ENCODE results near the gene CACNA1I. TPM values are rescaled to one million over a fixed set of nuclear protein-coding genes. Genes with fewer than 3 reads are reported as not detected.

The CACNA1I gene
- total RNA-seq, 3 donors from 2014 or later (not counting 1 experiment from before 2014, with no cell fraction given), result 0.05 to 0.83 (median 0.72) TPM

- peaks cover 6% of the 10 kb centered on the region for H3K4me1 ChIP-seq (ENCODE audit: control insufficient read depth, insufficient read depth, low read length)
- no peak for ATAC-seq
- no peak overlapping the region for H3K27ac ChIP-seq (ENCODE audit: low read length)
- no peaks in the 10 kb centered on the region for H3K36me3 Mint-ChIP-seq
- H3K4me3 Mint-ChIP-seq, result no peak overlapping the region
- no peaks in the 10 kb centered on the region for H3K9me3 Mint-ChIP-seq
- H3K27me3 Mint-ChIP-seq (ENCODE audit: low read depth in 2 of 2), result peaks cover 19 to 42% of the 10 kb centered on the region in 2 donors
- no peak overlapping the region for H3K4me3 ChIP-seq (ENCODE audit: low read length)
- no peaks in the 10 kb centered on the region for H3K36me3 ChIP-seq (ENCODE audit: control insufficient read depth, insufficient read depth, low read length)
- no peak for TF ChIP-seq CTCF (IDR thresholded peaks at IDR 0.05)
- peaks cover 5 to 7% of the 10 kb centered on the region in 2 donors for H3K4me1 Mint-ChIP-seq
- no peak overlapping the region for H3K27ac Mint-ChIP-seq
- no peaks in the 10 kb centered on the region for H3K9me3 ChIP-seq (ENCODE audit: control insufficient read depth, insufficient read depth, low read length)
- intact Hi-C loops (cut with micrococcal nuclease), result no loop called here
- peaks cover 23% of the 10 kb centered on the region for H3K27me3 ChIP-seq (ENCODE audit: control insufficient read depth, insufficient read depth, low read length)
- 56% methylated on average over 6 of the region's 6 CpGs for WGBS (ENCODE audit: insufficient coverage)
- DNase-seq, result no peak
Observed at GRCh38 chr22:39560127-39560526, 10.4 kb upstream of the CACNA1I start.

GRCh38 chr22:39562839-39563489 is 7.6 kb upstream of the CACNA1I start:
- Histone ChIP-seq H3K27me3 (ENCODE audit: control insufficient read depth, insufficient read depth, low read length) (peaks cover 12% of the 10 kb centered on the region), H3K9me3 (ENCODE audit: control insufficient read depth, insufficient read depth, low read length) (no peaks in the 10 kb centered on the region), H3K4me3 (ENCODE audit: low read length) (no peak overlapping the region), H3K36me3 (ENCODE audit: control insufficient read depth, insufficient read depth, low read length) (no peaks in the 10 kb centered on the region), H3K27ac (ENCODE audit: low read length) (no peak overlapping the region), H3K4me1 (ENCODE audit: control insufficient read depth, insufficient read depth, low read length) (peaks cover 16% of the 10 kb centered on the region)
- Mint-ChIP-seq H3K4me3 (no peak overlapping the region), H3K36me3 (no peaks in the 10 kb centered on the region), H3K9me3 (peaks cover 7% of the 10 kb centered on the region in 2 donors), H3K4me1 (peaks cover 0 to 23% of the 10 kb centered on the region in 2 donors), H3K27me3 (ENCODE audit: low read depth in 2 of 2) (peaks cover 0 to 21% of the 10 kb centered on the region in 2 donors), H3K27ac (no peak overlapping the region)
- ATAC-seq (no peak), DNase-seq (no peak)
- TF ChIP-seq CTCF (IDR thresholded peaks at IDR 0.05), result no peak
- intact Hi-C loops (cut with micrococcal nuclease), result no loop called here
- 78% methylated on average over 9 of the region's 9 CpGs for WGBS (ENCODE audit: insufficient coverage)

- Histone ChIP-seq H3K27me3 (ENCODE audit: control insufficient read depth, insufficient read depth, low read length) (peaks cover 7% of the 10 kb centered on the region), H3K9me3 (ENCODE audit: control insufficient read depth, insufficient read depth, low read length) (no peaks in the 10 kb centered on the region), H3K36me3 (ENCODE audit: control insufficient read depth, insufficient read depth, low read length) (no peaks in the 10 kb centered on the region), H3K27ac (ENCODE audit: low read length) (no peak overlapping the region), H3K4me1 (ENCODE audit: control insufficient read depth, insufficient read depth, low read length) (peaks cover 15% of the 10 kb centered on the region), H3K4me3 (ENCODE audit: low read length) (no peak overlapping the region)
- H3K27me3 Mint-ChIP-seq (ENCODE audit: low read depth in 2 of 2), result peaks cover 0 to 15% of the 10 kb centered on the region in 2 donors
- DNase-seq, result no peak
- peaks cover 0 to 25% of the 10 kb centered on the region in 2 donors for H3K4me1 Mint-ChIP-seq
- no peaks in the 10 kb centered on the region for H3K36me3 Mint-ChIP-seq
- peaks cover 7% of the 10 kb centered on the region in 2 donors for H3K9me3 Mint-ChIP-seq
- ATAC-seq, result no peak
- intact Hi-C loops (cut with micrococcal nuclease), result no loop called here
- no peak overlapping the region for H3K4me3 Mint-ChIP-seq
- TF ChIP-seq CTCF (IDR thresholded peaks at IDR 0.05), result no peak
- 91% methylated on average over 7 of the region's 7 CpGs for WGBS (ENCODE audit: insufficient coverage)
- no peak overlapping the region for H3K27ac Mint-ChIP-seq
Observed at GRCh38 chr22:39563571-39564428, 6.8 kb upstream of the CACNA1I start.

Data from natural killer cell (primary cell).